C4-2B (cell line): ENCODE results near the gene LRRC18.

Experiments used
- CTCF ChIP-seq: fragments of 450-650 bp; conservative IDR thresholded peaks from 2 replicates; pipeline ENCODE4 v1.5.1; 2017; ENCODE audit warnings: mild to moderate bottlenecking
- ZFX ChIP-seq: fragments of 450-650 bp; IDR thresholded peaks from 2 replicates; pipeline ENCODE4 v1.6.1; 2017

- TF ChIP-seq CTCF (no peak), ZFX (no peak)
Measured at GRCh38 chr10:48951707-48952106, 12.1 kb upstream of the LRRC18 start.
